Caco-2 (cell line): ENCODE measurements around the gene CHST13. TPM values are rescaled to one million over a fixed set of nuclear protein-coding genes. Genes with fewer than 3 reads are reported as not detected.

Experiments used
- BruUV-seq: library from RNA; stranded (reverse); fragments of 400-500 nt; replicated peaks from 2 replicates; lab custom pipeline; 2021; lab: Mats Ljungman, UMichigan
- CTCF ChIA-PET: fragments of 300-600 bp; sonication (Branson Sonifier 250); formaldehyde crosslinking; loops from one replicate; lab custom pipeline; 2022; ENCODE audit warnings: antibody characterized with exemption; lab: Charles Lee
- POLR2A ChIA-PET: fragments of 300-600 bp; sonication (Branson Sonifier 250); formaldehyde crosslinking; loops from one replicate; lab custom pipeline; 2022; ENCODE audit warnings: antibody characterized with exemption; lab: Charles Lee
- DNase-seq, 2 experiments: peaks; one replicate each; pipeline versions ENCODE4 v3.0.0 to v3.0.0-alpha.2; 2020 to 2022
- H3K27me3 ChIP-seq: replicated peaks from 2 replicates; pipeline ENCODE4 v1.6.0; 2011; ENCODE audit warnings: low read length; ENCODE audit not compliant: control insufficient read depth, insufficient read depth
- H3K36me3 ChIP-seq: 2 replicates; pipeline ENCODE4 v1.5.1; 2011; ENCODE audit warnings: low read length; ENCODE audit not compliant: control insufficient read depth, insufficient read depth
- H3K4me1 ChIP-seq: fragments of 250-450 bp; sonication (Bioruptor Pico); 2 replicates; pipeline ENCODE4 v1.5.1; 2020; ENCODE audit warnings: mild to moderate bottlenecking
- H3K4me3 ChIP-seq: 2 replicates; pipeline ENCODE4 v1.5.1; 2011; ENCODE audit warnings: low read depth, mild to moderate bottlenecking, control low read depth, low read length
- H3K9me3 ChIP-seq: fragments of 250-450 bp; sonication (Bioruptor Pico); 2 replicates; pipeline ENCODE4 v1.5.1; 2020; ENCODE audit warnings: mild to moderate bottlenecking, moderate library complexity
- H3K27ac Mint-ChIP-seq: one replicate; pipeline ENCODE4 v1.8.0; 2022; ENCODE audit warnings: mixed read lengths; ENCODE audit not compliant: unreplicated experiment
- H3K27me3 Mint-ChIP-seq: one replicate; pipeline ENCODE4 v1.8.0; 2022; ENCODE audit warnings: mixed read lengths; ENCODE audit not compliant: insufficient read depth, unreplicated experiment
- H3K36me3 Mint-ChIP-seq: one replicate; pipeline ENCODE4 v1.8.0; 2022; ENCODE audit warnings: mild to moderate bottlenecking, mixed read lengths; ENCODE audit not compliant: insufficient read depth, unreplicated experiment
- H3K4me1 Mint-ChIP-seq: one replicate; pipeline ENCODE4 v1.8.0; 2022; ENCODE audit warnings: low read depth, mixed read lengths; ENCODE audit not compliant: unreplicated experiment
- H3K4me3 Mint-ChIP-seq: one replicate; pipeline ENCODE4 v1.8.0; 2022; ENCODE audit warnings: mild to moderate bottlenecking, moderate library complexity, mixed read lengths; ENCODE audit not compliant: unreplicated experiment
- H3K9me3 Mint-ChIP-seq: one replicate; pipeline ENCODE4 v1.8.0; 2022; ENCODE audit warnings: mixed read lengths; ENCODE audit not compliant: unreplicated experiment
- intact Hi-C: fragments of 100-400 bp; cut with micrococcal nuclease; formaldehyde crosslinking; loops from one replicate; pipeline ENCODE4 v1.10.0; 2022; ENCODE audit not compliant: unreplicated experiment
- total RNA-seq: library from RNA; stranded (reverse); gene quantifications from 2 replicates; pipeline ENCODE4 v1.2.3, GENCODE V29; 2022
- TF ChIP-seq, protein P1 (sequence below), 2 experiments: fragments of 200-600 bp in 1 of 2; IDR thresholded peaks; 1 replicate in 1 of 2; 2 replicates in 1 of 2; pipeline versions ENCODE4 v1.5.1 to v1.8.0; 2011 to 2022; ENCODE audit warnings: antibody characterized with exemption in 1 of 2, control low read depth in 1 of 2, inconsistent platforms in 1 of 2, low read depth in 1 of 2, low read length in 1 of 2, mild to moderate bottlenecking in 1 of 2, moderate library complexity in 1 of 2; ENCODE audit not compliant: insufficient read depth in 1 of 2, severe bottlenecking in 1 of 2, unreplicated experiment in 1 of 2

Gene CHST13
- total RNA-seq, 1 experiment from 2014 or later = 25.3 TPM

DNA sequence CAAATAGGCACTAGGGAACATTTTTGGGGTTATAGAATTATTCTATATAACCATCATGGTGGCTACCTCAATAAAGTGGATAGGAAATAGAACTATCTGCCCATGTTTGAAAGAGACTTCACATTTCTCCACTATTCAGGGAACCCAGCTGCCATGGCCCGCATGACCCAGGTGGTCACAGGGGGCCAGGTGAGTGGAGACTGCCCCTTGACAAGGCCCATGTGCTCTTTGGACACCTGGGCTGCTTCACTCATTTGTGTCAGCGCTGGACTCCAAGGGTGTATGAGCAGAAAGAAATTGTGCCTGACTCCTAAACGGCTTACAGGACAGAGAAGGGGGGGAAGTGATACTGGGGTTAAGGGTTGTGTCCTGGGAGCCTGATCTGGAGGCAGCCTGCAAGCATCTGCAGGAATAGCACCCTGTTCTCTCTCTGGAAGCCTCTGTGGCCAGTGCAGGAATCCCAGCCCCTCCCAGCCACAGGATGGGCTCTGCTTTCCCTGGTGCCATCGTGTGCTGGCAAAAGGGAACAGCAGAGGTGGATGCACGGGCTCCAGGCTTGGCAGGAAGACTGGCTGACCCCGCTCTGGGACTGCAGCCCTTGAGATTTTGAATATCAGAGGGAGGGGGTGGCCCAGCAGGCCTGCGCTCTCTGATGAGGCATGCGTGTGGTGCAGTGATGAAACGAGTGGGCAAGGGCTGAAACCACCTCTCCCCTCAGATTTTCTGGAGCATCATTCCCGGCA is 43.9 kb downstream of the CHST13 start:
- TF ChIP-seq, protein P1, sequence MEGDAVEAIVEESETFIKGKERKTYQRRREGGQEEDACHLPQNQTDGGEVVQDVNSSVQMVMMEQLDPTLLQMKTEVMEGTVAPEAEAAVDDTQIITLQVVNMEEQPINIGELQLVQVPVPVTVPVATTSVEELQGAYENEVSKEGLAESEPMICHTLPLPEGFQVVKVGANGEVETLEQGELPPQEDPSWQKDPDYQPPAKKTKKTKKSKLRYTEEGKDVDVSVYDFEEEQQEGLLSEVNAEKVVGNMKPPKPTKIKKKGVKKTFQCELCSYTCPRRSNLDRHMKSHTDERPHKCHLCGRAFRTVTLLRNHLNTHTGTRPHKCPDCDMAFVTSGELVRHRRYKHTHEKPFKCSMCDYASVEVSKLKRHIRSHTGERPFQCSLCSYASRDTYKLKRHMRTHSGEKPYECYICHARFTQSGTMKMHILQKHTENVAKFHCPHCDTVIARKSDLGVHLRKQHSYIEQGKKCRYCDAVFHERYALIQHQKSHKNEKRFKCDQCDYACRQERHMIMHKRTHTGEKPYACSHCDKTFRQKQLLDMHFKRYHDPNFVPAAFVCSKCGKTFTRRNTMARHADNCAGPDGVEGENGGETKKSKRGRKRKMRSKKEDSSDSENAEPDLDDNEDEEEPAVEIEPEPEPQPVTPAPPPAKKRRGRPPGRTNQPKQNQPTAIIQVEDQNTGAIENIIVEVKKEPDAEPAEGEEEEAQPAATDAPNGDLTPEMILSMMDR (IDR thresholded peaks at IDR 0.05; ENCODE audit: insufficient read depth in 1 of 2, low read depth in 1 of 2, low read length in 1 of 2, severe bottlenecking in 1 of 2, unreplicated experiment in 1 of 2) = peak in 1 of 2 experiments; percentile 26
- POLR2A ChIA-PET = no interaction called here
- Mint-ChIP-seq H3K27me3 (peaks cover 3% of the 10 kb centered on the region), H3K4me1 (no peaks in the 10 kb centered on the region), H3K36me3 (no peaks in the 10 kb centered on the region), H3K9me3 (no peaks in the 10 kb centered on the region), H3K27ac (no peak overlapping the region), H3K4me3 (no peak overlapping the region)
- no TSS peak for BruUV-seq
- H3K36me3 ChIP-seq = no peaks in the 10 kb centered on the region
- no peaks in the 10 kb centered on the region for H3K27me3 ChIP-seq
- intact Hi-C loops = no loop called here
- CTCF ChIA-PET = no interaction called here
- no peaks in the 10 kb centered on the region for H3K9me3 ChIP-seq
- no peak overlapping the region for H3K4me3 ChIP-seq
- no peaks in the 10 kb centered on the region for H3K4me1 ChIP-seq
- peak in 1 of 2 experiments; percentile 34 for DNase-seq

DNA sequence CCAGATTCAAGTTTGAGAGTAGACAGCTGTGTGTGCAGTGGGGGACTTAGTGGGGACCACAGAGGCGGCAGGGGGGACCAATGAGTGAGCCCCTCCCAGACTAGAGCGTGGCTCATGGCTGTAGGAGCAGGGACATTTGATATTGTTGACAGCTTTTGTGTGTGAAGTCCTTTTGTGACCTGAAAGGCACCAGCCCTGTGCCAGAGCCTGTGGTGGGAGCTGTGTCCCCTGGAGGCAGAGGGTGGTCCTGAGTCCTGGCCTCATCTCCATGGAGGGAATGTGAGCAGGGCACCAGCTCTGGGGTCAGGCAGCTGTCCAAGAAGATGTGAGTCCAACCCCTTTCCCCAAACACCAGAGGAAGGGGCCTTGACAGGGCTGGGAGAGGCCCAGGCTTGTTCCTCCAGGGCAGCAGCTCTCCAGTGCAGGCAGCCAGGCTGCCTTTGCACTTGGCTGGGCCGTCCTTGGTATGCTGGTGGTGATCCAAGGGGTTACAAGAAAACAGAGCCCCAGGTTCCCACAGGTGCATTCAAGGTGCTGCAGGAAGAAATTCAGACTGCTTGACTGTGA is 44.9 kb downstream of the CHST13 start:
- H3K9me3 Mint-ChIP-seq = no peaks in the 10 kb centered on the region
- TF ChIP-seq, protein P1 (IDR thresholded peaks at IDR 0.05; ENCODE audit: insufficient read depth in 1 of 2, low read depth in 1 of 2, low read length in 1 of 2, severe bottlenecking in 1 of 2, unreplicated experiment in 1 of 2) = no peak
- Histone ChIP-seq H3K4me3 (no peak overlapping the region), H3K9me3 (no peaks in the 10 kb centered on the region), H3K4me1 (no peaks in the 10 kb centered on the region), H3K27me3 (no peaks in the 10 kb centered on the region), H3K36me3 (no peaks in the 10 kb centered on the region)
- ChIA-PET CTCF (interaction anchor here (0.8 kb wide), 1 partner anchor 50 kb away, joined by 5 read pairs; no protein-coding TSS in a partner anchor), POLR2A (no interaction called here)
- BruUV-seq = no TSS peak
- H3K4me3 Mint-ChIP-seq = no peak overlapping the region
- no peak for DNase-seq
- peaks cover 3% of the 10 kb centered on the region for H3K27me3 Mint-ChIP-seq
- H3K36me3 Mint-ChIP-seq = no peaks in the 10 kb centered on the region
- H3K27ac Mint-ChIP-seq = no peak overlapping the region
- H3K4me1 Mint-ChIP-seq = peaks cover 10% of the 10 kb centered on the region
- intact Hi-C loops = no loop called here

DNA sequence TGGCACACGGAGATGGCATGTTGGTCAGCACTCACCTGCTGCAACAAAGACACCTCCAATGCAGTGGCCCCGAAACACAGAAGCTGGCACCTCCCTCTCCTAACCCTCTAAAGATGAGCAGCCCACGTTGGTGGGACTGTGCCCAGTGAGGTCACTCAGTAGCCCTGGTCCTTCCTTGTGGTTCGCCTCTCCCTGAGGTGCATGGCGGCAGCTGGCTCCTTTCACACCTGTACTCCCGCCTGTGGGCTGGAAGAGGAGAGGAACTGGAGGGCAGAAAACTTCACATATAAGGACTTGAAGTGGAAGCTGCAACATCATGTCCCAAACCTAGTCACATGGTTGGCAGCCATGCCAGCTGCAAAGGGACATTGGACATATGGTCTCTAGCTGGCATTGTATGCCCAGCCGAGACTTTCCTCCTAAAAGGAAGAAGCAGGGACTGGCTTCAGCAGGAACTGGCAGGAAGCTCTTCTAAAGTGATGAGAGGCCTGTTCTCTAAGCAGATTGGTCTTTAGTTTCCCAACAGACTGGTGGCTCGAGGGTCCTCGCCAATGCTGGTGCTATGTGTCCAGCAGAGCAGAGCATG is 45.5 kb downstream of the CHST13 start:
- H3K9me3 Mint-ChIP-seq = no peaks in the 10 kb centered on the region
- H3K27ac Mint-ChIP-seq = no peak overlapping the region
- no peaks in the 10 kb centered on the region for H3K36me3 Mint-ChIP-seq
- intact Hi-C loops = no loop called here
- Histone ChIP-seq H3K4me3 (no peak overlapping the region), H3K9me3 (no peaks in the 10 kb centered on the region), H3K4me1 (no peaks in the 10 kb centered on the region), H3K36me3 (no peaks in the 10 kb centered on the region), H3K27me3 (no peaks in the 10 kb centered on the region)
- H3K4me3 Mint-ChIP-seq = no peak overlapping the region
- H3K27me3 Mint-ChIP-seq = peaks cover 3% of the 10 kb centered on the region
- no TSS peak for BruUV-seq
- TF ChIP-seq, protein P1 (IDR thresholded peaks at IDR 0.05; ENCODE audit: insufficient read depth in 1 of 2, low read depth in 1 of 2, low read length in 1 of 2, severe bottlenecking in 1 of 2, unreplicated experiment in 1 of 2) = no peak
- no peak for DNase-seq
- POLR2A ChIA-PET = no interaction called here
- CTCF ChIA-PET = interaction anchor here (0.8 kb wide), 1 partner anchor 50 kb away, joined by 5 read pairs; no protein-coding TSS in a partner anchor
- H3K4me1 Mint-ChIP-seq = peaks cover 15% of the 10 kb centered on the region
